Measurements from ENCODE around the gene DNLZ.
"Not testable (repeated sequence)": the region's sequence is repeated elsewhere in the genome, so short reads cannot be mapped to it uniquely, and the experiment has no call there.

The DNLZ gene

DNA sequence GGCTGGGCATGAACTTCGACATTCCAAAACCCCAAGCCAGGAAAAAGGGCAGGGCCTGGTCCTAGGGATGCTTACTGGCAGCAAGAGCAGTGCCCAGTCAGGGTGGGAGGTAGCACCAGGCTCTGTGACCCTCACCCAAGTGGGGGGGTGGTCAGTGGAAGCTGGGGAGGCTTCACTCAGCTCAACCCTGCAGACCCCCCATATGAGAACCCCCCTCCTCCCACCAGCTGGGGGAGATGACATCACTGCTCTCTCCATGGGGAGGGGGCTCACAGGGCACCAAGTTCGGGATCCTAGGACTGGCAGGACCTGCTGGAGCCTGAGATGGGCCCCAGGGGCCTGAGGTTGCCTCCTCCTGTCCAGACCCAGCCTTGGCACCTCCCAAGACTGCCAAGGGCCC, 4.7 kb downstream of the DNLZ start:
- no peak for DNase-seq

DNA sequence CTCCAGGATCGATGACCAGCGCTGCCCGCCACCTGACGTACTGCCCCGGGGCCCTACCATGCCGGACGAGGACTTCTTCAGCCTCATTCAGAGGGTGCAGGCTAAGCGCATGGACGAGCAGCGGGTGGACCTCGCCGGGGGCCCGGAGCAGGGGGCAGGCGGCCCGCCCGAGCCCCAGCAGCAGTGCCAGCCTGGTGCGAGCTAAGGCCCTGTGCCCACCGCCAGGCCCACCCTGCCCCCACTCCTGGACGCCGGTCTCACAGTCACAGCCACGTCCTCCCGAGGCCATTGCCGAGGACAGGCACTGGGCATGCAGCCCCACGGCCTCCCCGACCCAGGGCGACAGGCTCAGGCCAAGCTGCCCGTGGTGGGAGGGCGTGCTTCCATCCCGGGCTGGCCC, 5.5 kb downstream of the DNLZ start:
- DNase-seq: no peak

DNA sequence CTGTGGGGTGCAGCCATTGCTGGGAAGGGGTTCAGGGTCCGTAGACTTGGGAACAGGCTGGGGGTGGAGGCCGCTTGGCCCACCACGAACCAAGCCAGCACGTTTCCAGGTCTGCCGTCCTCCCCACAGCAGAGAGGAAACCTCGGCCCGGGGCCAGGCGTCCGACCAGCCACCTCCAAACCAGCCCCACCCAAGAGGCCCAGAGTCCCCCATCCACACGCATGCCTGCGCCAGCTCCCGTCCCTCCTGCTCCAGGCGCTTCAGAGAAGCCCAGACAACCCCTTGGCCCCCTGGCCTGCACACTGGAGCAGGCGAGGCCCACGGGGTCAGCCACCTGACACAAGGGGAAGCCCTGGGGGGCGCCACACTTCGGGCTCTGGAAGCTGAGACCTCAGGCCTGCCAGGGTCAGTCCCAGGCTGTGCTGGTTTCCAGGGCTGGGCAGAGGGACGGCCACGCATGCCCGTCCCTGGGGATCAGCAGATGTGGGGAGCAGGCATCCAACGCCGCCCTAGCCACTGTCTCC, 6.3 kb downstream of the DNLZ start:
- no peak for DNase-seq

DNA sequence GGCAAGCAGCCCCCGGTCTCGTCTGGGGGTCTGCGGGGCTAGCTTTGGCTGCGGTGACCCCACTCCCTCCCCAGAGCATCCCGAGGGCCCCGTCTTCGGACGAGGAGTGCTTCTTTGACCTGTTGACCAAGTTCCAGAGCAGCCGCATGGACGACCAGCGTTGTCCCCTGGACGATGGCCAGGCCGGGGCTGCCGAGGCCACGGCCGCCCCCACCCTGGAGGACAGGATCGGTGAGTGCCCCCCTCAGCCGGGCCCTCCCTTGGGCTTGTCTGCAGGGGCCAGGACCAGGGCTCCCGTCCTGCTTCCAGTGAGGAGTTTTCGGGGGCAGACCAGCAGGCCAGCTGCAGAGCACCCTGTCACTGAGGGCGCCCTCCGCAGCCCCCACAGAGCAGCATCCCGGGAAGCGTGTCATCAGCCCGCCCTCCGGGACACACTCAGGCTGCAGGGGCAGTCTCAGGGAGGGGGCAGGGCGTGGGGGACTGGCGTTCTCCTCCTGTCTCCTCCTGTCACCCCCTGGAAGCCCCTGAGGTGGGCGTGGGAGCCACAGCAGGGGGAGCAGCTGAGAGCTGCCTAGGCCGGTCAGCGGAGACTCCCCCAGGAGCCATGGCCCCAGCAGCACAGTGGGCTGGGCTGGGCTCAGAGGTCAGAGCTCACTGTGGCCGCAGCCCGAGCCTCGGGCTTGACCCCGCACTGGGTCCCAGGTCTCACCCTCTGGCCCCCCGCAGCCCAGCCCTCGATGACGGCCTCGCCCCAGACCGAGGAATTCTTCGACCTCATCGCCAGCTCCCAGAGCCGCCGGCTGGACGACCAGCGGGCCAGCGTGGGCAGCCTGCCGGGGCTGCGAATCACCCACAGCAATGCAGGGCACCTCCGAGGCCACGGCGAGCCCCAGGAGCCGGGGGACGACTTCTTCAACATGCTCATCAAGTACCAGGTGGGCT, 7.7 kb downstream of the DNLZ start:
- DNase-seq: no peak

DNA sequence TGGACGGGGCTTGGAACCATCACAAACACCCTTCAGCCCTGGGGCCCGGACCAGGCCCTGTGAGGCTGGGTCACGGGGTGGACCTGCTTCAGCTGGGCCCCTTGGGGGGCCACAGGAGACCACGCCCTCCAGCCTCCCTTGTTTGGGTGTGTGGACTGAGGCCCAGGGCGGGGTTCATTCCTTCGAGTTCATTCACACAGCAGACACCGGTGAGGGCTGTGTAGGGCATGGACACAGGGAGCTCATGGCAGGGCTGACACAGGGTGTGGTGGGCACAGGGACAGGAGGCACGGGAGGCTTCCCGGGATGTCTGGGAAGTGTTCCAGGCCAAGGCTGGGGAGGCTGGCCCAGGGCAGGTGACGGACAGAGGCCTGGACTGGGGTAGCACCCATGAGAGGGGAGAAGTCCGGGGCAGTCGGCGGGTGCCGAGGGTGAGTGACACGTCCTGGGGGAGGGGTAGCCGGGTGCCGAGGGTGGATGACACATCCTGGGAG, 8.9 kb downstream of the DNLZ start:
- DNase-seq: no peak

DNA sequence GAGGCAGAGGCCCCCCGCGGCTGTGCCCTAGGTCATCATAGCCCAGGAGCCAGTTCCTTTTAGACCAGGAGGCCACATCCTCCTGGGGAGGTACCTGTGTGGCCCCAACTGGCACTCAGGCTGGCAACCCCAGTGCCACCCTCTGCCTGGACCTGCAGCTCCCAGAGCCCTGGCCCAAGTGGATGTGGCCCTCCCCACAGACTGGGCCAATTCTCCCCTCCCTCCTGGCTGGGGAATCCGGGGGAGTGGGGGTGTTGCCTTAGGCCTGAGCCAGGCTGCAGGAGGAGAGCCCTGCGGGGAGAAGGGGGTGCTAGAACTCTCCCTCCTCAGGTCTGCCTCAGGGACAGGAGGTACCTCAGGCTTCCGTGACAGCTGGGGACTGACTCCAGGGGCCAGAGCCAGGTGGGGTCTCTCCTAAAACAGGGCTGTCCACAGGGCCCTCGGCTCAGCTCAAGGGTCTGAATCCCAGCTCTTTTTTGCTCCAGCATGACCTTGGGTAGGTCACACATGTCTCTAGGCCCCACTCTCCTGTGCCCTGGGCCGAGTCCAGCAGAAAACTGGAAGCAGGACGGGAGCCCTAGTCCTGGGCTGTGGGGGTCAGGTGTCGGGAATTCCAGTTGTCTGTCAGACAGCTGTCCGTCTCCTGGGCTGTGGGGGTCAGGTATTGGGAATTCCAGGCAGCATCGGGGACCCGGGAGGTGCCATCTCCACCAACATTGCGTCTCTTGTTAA, 9.6 kb downstream of the DNLZ start:
- DNase-seq: no peak

DNA sequence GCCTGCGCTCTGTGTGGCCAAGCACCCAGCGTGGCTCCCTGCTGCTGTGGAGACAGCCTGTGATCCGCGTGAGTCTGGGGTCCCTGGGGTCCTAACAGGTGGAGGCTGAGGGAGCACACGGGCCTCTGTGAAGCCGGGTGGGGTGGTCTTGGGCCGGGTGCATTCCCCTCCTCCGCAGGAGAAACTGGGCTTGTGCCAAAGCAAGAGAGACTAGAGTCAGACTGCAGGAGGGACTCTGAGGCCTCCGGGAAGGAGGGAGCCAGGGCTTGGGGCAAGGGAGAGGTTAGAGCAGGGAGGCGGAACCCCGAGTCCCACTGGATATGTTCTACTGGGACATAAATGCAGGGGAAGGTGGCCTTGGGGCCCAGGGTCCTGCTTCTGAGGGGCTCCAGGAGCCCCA, 10.5 kb downstream of the DNLZ start:
- no peak for DNase-seq

DNA sequence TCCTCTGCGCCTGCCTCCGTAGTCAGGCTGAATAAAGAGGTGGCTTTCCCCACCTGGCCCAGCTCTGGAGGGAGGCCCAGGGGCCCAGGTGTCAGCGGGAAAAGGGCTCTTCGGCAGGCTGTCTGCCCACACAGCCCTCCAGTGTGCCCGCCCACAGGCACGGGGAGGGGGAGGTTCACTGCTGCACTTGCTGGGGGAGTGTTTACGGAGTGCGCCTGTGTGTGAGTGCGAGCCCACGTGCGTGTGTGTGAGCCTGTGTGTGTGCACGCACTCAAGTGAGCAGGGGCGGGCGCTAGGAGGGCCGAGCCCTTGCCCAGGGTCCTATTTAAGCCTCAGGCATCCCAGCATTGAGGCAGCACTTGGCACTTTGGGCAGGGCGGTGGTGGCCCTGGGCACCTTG, 10.9 kb downstream of the DNLZ start:
- no peak for DNase-seq

DNA sequence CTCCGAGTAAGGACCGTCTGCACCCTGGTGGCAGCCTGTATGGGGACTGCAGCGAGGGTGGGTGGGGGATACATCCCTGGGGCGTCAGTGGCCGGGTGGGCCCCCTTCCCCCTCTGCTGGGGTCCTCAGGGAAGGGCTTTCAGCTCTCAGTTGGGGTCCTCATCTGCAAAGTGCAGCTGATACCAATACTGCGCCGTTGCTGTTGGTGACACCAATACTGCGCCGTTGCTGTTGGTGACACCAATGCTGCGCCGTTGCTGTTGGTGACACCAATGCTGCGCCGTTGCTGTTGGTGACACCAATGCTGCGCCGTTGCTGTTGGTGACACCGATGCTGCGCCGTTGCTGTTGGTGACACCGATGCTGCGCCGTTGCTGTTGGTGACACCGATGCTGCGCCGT, 11.7 kb downstream of the DNLZ start:
- not testable (repeated sequence) for DNase-seq

DNA sequence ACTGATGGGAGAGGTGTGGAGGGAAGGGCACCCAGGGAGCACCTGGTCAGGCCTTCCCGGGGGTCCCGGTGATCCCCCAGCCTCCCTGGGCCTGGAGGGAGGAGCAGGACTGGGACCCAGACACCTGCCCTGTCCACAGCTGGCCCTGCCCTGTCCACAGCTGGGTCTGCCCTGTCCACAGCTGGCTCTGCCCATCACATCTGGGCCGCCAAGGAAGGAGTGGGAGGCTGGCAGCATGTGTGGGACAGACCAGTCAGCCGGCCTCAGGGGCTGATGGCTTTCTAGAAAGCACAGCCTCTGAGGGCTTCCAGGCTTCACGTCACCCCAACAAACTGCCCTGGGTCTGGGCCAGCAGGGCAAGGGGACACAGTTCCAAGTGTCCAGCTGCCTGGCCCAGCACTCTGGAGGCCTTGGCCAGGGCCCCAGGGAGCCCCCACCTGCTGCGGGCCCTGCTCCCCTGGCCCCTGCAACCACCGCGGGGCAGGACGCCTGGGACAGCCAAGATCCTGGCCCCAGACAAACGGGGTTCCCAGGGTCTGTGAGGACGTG, 12.2 kb downstream of the DNLZ start:
- DNase-seq: no peak

DNA sequence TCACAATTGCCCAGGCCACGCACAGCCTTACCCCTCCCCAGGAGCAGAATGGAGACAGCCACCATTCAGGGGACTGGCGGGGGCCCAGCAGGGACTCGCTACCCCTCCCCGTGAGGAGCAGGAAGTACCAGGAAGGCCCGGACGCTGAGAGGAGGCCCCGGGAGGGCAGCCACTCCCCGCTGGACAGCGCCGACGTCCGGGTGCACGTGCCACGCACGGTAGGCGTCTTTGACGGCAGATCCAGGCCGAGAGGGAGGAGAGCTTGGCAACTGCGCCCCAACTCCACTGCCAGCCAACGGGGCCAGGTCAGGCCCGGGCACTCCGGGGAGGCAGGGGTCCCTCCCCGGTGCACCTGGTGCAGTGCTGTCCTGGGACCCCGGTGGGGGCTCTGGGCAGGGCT, 14.0 kb downstream of the DNLZ start:
- DNase-seq: no peak

DNA sequence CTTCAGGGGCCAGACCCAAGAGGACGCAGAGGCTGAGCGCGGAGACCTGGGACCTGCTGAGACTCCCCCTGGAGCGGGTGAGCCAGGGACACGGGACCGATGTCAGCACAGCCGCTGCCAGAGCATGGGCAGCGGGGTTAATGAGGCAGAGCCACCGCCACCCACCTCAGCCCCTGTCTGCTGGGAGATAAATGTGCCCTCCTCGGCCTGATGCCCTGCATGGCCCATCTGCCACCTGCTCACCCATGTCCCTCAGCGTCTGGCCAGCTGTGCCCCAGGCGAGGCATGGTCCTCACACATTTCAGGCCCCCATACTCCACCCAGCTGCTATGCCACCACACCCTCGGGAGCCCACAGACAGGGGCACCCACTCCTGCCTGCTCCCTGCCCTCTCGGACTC, 14.9 kb downstream of the DNLZ start:
- DNase-seq: no peak

DNA sequence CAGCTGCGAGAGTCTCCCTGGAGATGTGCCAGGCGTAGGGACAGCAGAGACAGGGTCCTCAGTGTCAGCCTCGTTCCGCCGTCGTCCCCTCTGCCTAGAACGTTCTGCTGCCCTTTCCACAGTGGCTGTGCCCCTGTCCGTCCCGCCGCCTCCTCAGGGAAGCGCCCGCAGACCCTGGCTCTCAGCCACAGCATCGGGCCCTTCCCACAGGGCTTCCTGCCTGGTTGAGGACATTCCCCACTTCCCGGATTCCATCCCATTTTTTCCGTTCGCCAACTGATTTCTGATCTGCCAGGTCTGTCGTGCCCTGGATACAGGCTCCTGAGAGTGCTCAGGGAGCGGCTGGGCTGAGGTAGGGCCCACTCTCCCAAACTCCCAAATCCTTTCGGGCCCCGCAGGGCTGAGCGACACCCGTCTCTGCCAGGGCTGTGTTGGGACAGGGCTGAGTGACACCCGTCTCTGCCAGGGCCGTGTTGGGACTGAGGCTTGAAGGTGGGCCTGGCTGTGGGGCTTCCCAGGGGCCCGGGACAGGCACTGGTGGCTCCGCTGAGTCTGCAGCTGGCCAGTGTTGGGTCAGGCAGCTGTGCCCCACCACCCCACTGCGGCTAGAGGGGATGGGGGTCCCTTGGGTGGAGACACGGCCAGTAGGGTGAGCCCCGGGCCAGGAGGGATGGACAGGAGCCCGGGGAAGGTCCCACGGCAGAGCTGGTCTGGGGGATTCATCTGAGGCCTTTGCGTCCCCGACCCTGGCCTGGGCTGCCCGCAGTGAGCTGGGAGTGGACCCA, 15.9 kb downstream of the DNLZ start:
- DNase-seq: no peak

DNA sequence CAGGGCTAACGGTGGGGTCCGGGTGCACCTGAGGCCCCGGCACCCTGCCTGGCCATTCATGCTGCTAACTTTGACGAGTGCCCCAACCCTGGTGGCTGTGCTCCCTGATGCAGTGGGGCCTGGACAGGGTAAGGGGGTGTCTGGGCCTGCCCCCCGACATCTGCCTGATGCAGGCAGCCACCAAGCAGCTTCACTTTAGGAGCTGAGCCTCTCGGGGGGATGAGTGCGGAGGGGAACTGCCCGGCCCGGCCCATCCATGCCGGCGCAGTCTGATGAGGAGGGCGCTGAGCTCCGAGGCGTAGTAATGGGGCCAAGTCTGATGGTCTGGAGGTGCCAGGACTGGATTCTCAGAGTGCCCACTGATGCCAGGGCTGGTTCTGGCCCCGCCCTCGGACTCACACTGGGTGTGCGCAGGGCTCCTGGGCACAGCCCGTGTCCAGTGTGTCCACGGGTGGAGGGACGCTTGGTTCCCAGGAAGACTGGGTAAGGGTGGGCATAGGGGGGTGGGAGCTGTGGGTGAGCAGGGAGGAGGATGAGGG, 16.5 kb downstream of the DNLZ start:
- no peak for DNase-seq

DNA sequence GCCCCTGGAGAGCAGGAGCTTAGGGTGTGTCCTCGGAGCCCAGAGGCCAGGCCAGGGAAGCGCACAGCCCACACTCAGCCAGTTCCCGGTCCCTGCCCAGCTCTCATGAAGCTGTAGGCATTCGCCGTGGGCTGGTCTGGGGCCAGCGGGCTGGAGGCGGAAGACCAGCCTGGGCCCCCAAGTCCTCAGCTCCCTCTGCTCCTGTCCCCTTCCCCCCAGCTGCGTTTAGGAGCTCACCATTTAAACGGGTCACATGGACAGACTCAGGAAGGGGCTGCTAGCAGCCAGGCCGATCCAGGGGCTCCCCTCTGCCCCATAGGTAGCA, 17.4 kb downstream of the DNLZ start:
- DNase-seq: no peak

DNA sequence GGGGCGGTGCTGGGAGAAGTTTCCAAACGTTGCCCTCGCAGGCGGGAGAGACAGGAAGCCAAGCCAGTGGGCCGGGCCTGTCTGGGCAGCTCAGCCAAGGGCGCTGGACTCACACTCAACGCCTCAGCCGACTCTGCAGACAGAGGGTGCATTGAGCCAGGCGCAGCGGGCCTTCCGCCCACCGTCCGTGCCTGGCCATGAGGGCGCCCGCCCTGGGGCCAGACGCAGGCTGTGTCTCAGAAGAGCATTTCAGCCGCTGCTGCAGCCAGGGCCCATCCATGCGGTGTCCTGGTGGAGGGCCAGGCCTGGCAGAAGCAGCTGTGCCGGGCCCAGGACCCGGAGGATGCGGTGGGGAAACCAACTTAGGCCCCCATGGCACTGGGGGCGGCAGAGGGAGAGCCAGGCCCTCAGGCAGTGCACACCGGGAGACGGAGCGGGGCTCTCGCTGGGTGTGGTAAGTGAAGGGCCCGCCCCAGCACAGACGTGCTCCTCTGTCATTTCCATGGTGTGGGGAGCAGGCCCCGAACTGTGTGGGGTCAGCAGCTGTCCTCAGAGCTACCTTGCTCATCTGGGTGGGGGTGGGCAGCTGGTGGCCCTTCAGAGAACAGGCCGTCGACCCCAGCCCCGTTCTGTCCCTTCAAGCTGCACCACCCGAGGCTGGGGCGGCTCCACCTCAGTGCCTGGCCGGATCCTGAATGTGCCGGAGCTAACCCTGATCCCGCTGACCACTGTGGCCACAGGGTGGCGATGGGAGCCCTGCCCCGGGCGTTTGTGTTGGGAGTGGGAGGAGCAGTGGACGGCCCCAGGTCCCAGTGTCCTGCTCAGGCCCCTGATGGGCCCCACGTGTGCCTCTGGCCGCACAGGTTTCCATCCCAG, 18.0 kb downstream of the DNLZ start:
- DNase-seq: no peak

DNA sequence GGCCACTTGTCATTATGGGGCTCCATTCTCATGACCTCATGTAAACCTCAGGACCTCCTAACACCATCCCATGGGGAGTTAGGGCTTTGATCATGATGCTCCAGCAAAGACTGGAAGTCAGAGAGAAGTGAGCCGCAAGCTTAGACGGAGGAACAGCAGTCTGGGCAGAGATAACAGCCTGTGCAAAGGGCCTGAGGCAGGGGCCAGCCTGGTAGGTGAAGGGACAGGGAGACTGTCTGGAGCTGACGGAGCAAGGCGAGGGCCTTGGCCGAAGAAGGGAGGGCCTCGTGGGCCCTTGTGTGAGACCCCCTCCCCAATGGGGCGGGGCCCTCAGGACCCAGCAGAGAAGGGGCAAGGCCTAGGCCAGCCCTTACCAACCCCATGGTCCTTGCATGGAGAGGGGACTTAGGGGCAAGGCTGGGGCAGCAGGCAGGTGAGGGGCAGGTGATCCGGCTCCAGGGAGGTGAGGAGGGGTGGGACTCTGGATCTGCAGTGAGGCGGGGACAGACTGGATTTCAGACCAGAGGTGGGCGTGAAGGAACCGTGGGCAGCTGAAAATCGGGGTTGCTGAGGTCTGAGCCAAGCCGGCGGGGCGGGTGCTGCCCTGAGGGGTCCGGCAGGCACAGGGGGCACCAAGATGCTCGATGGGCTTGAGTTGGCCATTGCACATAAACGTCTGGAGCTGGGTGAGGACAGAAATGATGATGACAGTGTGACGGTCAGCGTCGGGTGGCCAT, 18.8 kb downstream of the DNLZ start:
- no peak for DNase-seq

DNA sequence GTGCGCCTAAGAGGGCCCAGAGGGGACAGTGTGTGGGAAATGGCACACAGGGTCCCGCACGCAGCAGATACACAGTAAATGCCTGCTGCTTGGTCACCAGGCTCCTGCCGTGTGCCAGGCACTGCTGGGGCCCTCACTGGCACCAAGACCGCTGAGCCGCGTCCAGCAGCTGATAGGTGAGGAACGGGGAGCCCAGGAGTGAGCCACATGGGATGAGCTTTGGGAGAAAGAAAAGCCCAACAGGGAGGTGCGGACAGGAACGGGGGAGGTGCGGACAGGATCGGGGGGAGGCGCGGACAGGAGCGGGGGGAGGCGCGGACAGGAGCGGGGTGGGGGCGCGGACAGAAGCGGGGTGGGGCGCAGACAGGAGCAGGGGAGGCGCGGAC, 19.7 kb downstream of the DNLZ start:
- DNase-seq: no peak

DNA sequence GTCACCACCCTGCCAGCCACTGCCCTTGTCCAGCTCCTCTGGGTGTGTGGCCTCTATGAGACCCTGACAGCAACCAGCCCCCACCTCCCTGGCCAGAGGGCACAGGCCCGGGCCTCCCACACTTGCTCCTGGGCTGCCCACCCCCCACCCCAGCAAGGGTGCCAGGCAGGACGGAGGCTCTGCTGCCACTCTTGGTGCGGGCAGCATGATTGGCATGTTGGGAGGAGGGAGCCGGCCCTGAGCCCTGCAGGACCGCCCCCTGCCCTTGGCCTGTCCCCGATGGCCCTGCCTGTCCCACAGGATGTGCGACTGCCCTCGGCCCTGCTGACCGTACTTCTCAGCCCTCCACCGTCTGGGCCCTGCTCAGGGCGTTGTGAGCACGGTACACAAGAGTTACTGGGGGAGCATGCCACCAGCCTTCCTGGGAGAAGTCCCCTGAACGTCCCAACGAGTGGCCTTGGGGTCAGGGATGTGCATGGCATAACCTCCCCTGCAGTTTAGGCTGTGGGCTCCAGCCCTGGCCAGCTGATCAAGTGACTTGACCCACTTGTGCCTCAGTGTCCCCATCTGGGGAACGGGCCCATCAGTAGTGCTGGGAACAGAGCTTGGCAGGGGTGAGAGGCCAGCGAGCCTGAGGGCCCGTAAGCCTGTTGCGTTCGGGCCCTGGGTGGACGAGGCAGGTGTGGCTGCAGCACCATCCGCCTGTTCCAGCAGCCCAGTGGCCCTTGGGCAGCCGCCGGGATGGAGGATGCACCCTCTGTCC, 20.2 kb downstream of the DNLZ start:
- DNase-seq: no peak

Data from effector CD4-positive, alpha-beta T cell (primary cell).